KMS-11 (cell line): ENCODE measurements around the gene ATP5MC3.

Experiments used
- H2AFZ ChIP-seq: fragments of 200-600 bp; sonication (generic); 2 replicates; pipeline ENCODE4 v1.6.1; 2016; ENCODE audit warnings: antibody characterized with exemption, mixed run types, low read depth
- H3K27ac ChIP-seq: fragments of 200-600 bp; sonication (generic); 2 replicates; pipeline ENCODE4 v1.6.1; 2016; ENCODE audit warnings: mild to moderate bottlenecking, mixed run types
- H3K27me3 ChIP-seq: fragments of 200-600 bp; sonication (generic); 2 replicates; pipeline ENCODE4 v1.6.1; 2017; ENCODE audit warnings: mild to moderate bottlenecking, low read depth, mixed run types, moderate library complexity; ENCODE audit not compliant: insufficient read depth
- H3K36me3 ChIP-seq: fragments of 200-600 bp; sonication (generic); 2 replicates; pipeline ENCODE4 v1.6.1; 2017; ENCODE audit warnings: mild to moderate bottlenecking, mixed run types; ENCODE audit not compliant: insufficient read depth
- H3K4me1 ChIP-seq: fragments of 200-600 bp; sonication (generic); 2 replicates; pipeline ENCODE4 v1.6.1; 2016; ENCODE audit warnings: mild to moderate bottlenecking, low read depth, mixed run types; ENCODE audit not compliant: poor library complexity, severe bottlenecking
- H3K4me2 ChIP-seq: fragments of 200-600 bp; sonication (generic); 2 replicates; pipeline ENCODE4 v1.7.0; 2016; ENCODE audit warnings: mild to moderate bottlenecking, mixed run types
- H3K4me3 ChIP-seq: fragments of 200-600 bp; sonication (generic); IDR thresholded peaks from 2 replicates; pipeline ENCODE4 v1.6.1; 2017; ENCODE audit warnings: low read depth, low read length, mixed read lengths; ENCODE audit not compliant: insufficient read depth
- H3K79me2 ChIP-seq: fragments of 200-600 bp; sonication (generic); 2 replicates; pipeline ENCODE4 v1.6.1; 2016; ENCODE audit warnings: low read depth, mixed run types; ENCODE audit not compliant: insufficient read depth
- H3K9ac ChIP-seq: fragments of 200-600 bp; sonication (generic); 2 replicates; pipeline ENCODE4 v1.6.1; 2016; ENCODE audit warnings: mild to moderate bottlenecking, mixed run types
- H4K20me1 ChIP-seq: fragments of 200-600 bp; sonication (generic); 2 replicates; pipeline ENCODE4 v1.6.1; 2016; ENCODE audit warnings: mild to moderate bottlenecking, mixed run types; ENCODE audit not compliant: insufficient read depth
- TF ChIP-seq, protein P1 (sequence below): fragments of 200-600 bp; sonication (generic); conservative IDR thresholded peaks from 2 replicates; pipeline ENCODE4 v1.6.1; 2017; ENCODE audit warnings: low read depth, mild to moderate bottlenecking, antibody characterized with exemption, low read length, moderate library complexity, mixed read lengths

ATP5MC3 gene

DNA sequence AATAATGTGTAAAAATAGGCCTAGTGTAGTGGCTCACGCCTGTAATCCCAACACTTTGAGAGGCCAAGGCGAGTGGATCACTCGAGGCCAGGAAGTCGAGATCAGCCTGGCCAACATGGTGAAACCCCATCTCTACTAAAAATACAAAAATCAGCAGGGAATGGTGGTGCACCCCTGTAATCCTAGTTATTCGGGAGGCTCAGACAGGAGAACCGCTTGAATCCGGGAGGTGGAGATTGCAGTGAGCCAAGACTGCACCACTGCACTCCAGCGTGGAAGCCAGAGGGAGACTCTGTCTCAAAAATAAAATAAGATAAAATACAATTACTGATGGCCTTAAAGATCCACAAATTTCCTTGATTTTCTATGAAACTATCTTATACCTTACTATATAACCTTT lies 17.3 kb downstream of the ATP5MC3 start:
- no peak overlapping the region for H2AFZ ChIP-seq
- H3K4me2 ChIP-seq: no peak overlapping the region
- H3K36me3 ChIP-seq: no peaks in the 10 kb centered on the region
- H3K27ac ChIP-seq: no peak overlapping the region
- peaks cover 6% of the 10 kb centered on the region; the same call in 1 of the 2 replicates for H4K20me1 ChIP-seq
- no peak overlapping the region for H3K4me3 ChIP-seq
- H3K79me2 ChIP-seq: peaks cover 80% of the 10 kb centered on the region
- peaks cover 36% of the 10 kb centered on the region for H3K4me1 ChIP-seq
- TF ChIP-seq, protein P1, sequence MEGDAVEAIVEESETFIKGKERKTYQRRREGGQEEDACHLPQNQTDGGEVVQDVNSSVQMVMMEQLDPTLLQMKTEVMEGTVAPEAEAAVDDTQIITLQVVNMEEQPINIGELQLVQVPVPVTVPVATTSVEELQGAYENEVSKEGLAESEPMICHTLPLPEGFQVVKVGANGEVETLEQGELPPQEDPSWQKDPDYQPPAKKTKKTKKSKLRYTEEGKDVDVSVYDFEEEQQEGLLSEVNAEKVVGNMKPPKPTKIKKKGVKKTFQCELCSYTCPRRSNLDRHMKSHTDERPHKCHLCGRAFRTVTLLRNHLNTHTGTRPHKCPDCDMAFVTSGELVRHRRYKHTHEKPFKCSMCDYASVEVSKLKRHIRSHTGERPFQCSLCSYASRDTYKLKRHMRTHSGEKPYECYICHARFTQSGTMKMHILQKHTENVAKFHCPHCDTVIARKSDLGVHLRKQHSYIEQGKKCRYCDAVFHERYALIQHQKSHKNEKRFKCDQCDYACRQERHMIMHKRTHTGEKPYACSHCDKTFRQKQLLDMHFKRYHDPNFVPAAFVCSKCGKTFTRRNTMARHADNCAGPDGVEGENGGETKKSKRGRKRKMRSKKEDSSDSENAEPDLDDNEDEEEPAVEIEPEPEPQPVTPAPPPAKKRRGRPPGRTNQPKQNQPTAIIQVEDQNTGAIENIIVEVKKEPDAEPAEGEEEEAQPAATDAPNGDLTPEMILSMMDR: no peak
- H3K27me3 ChIP-seq: no peaks in the 10 kb centered on the region
- no peak overlapping the region for H3K9ac ChIP-seq

DNA sequence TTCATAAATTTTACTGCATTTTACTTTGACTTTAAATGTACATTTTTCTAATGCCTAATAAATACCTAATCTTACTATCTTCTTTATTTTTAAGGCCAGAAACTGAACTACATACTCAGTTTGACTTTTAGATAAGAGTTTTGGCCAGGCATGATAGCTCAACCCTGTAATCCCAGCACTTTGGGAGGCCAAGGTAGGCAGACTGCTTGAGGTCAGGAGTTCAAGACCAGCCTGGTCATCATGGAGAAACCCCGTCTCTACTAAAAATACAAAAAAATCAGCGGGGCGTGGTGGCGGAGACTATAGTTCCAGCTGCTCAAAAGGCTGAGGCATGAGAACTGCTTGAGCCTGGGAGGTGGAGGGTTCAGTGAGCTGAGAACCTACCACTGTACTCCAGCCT lies 22.6 kb downstream of the ATP5MC3 start:
- Histone ChIP-seq H4K20me1 (peaks cover 6% of the 10 kb centered on the region; the same call in 1 of the 2 replicates), H3K27ac (no peak overlapping the region), H3K4me1 (peaks cover 27% of the 10 kb centered on the region), H2AFZ (no peak overlapping the region), H3K4me3 (no peak overlapping the region), H3K4me2 (no peak overlapping the region), H3K36me3 (no peaks in the 10 kb centered on the region), H3K27me3 (no peaks in the 10 kb centered on the region), H3K79me2 (peaks cover 94% of the 10 kb centered on the region), H3K9ac (no peak overlapping the region)
- TF ChIP-seq, protein P1: no peak

DNA sequence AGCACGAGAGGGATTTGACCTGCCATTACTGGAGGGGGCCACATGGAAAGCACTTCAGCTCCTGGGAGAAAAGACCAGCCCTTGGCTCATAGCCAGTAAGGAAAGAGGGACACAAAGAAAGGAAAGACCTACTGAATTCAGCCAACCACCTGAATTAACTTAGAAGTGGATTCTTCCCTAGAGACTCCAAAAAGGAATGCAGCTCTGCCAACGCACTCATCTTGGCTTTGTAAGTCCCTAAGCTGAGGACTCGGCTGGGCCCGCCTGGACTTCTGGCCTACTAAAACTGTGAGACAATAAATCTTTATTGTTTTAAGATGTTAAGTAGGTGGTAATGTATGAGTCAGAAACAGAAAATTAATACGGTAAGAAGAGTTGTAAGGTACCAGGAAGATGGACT lies 25.0 kb downstream of the ATP5MC3 start:
- TF ChIP-seq, protein P1: no peak
- Histone ChIP-seq H3K27ac (no peak overlapping the region), H3K27me3 (no peaks in the 10 kb centered on the region), H3K36me3 (no peaks in the 10 kb centered on the region), H2AFZ (no peak overlapping the region), H3K79me2 (peaks cover 99% of the 10 kb centered on the region), H3K9ac (no peak overlapping the region), H3K4me2 (no peak overlapping the region), H3K4me1 (peaks cover 44% of the 10 kb centered on the region), H4K20me1 (no peaks in the 10 kb centered on the region), H3K4me3 (no peak overlapping the region)

DNA sequence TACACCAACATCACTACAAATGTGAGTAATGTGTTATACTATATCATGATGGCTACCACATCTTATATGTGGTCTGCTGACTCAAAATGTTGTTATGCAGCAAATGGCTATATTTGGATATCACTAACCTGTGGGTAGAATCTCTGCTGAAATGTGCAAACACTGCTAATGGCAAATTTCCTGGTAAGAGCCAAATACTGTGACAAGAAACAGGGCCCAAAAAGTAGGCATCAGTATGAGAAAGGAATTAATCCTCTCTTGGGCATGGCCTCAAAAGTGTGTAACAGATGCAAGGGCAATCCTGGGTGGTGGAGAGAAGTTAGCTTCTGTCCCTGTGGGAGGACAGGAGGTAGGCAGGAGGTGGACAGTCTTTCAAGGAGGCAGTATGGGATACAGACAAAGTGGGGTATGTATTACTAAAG lies 26.8 kb downstream of the ATP5MC3 start:
- Histone ChIP-seq H3K79me2 (peaks cover 98% of the 10 kb centered on the region), H2AFZ (no peak overlapping the region), H3K36me3 (no peaks in the 10 kb centered on the region), H3K27ac (peak overlapping the region; percentile 58), H3K4me1 (peaks cover 52% of the 10 kb centered on the region), H3K9ac (no peak overlapping the region; the same call in 1 of the 2 replicates), H3K27me3 (no peaks in the 10 kb centered on the region), H3K4me3 (peak overlapping the region; percentile 68), H4K20me1 (no peaks in the 10 kb centered on the region), H3K4me2 (peak overlapping the region; percentile 32)
- TF ChIP-seq, protein P1: no peak
